Activated naive CD4-positive, alpha-beta T cell treated with anti-CD3 and anti-CD28 coated beads for 36 hours (primary cell): ENCODE data around the gene RAB11FIP3. TPM values are rescaled to one million over a fixed set of nuclear protein-coding genes. Genes with fewer than 3 reads are reported as not detected.
A peak's percentile ranks its signal among the peaks of the same experiment; 100 is the strongest.
"Not testable (repeated sequence)": the region's sequence is repeated elsewhere in the genome, so short reads cannot be mapped to it uniquely, and the experiment has no call there.

Experiments used
- CTCF ChIA-PET: fragments of 350-600 bp; sonication (Branson Sonifier 250); formaldehyde crosslinking; loops from one replicate; lab custom pipeline; 2021; ENCODE audit warnings: antibody characterized with exemption; lab: Charles Lee
- DNase-seq: peaks from one replicate; pipeline ENCODE4 v3.0.0-alpha.2; 2020
- H3K27ac Mint-ChIP-seq: one replicate; pipeline ENCODE4 v1.8.0; 2021; ENCODE audit warnings: mild to moderate bottlenecking, mixed read lengths
- H3K27me3 Mint-ChIP-seq: one replicate; pipeline ENCODE4 v1.8.0; 2021; ENCODE audit warnings: low read depth, mixed read lengths
- H3K36me3 Mint-ChIP-seq: one replicate; pipeline ENCODE4 v1.8.0; 2021; ENCODE audit warnings: low read depth, mixed read lengths
- H3K4me1 Mint-ChIP-seq: one replicate; pipeline ENCODE4 v1.8.0; 2021; ENCODE audit warnings: low read depth, mixed read lengths
- H3K4me3 Mint-ChIP-seq: one replicate; pipeline ENCODE4 v1.8.0; 2021; ENCODE audit warnings: mild to moderate bottlenecking, moderate library complexity, mixed read lengths
- H3K9me3 Mint-ChIP-seq: one replicate; pipeline ENCODE4 v1.8.0; 2021; ENCODE audit warnings: mixed read lengths
- intact Hi-C: fragments of 100-400 bp; cut with micrococcal nuclease; formaldehyde crosslinking; loops from one replicate; pipeline ENCODE4 v1.15.1; 2023
- total RNA-seq, 2 experiments: library from RNA; stranded (reverse); gene quantifications; one replicate each; pipeline ENCODE4 v1.2.3, GENCODE V29; 2021

Gene RAB11FIP3
- total RNA-seq, 2 experiments from 2014 or later: 15.8 to 18.2 TPM

DNA sequence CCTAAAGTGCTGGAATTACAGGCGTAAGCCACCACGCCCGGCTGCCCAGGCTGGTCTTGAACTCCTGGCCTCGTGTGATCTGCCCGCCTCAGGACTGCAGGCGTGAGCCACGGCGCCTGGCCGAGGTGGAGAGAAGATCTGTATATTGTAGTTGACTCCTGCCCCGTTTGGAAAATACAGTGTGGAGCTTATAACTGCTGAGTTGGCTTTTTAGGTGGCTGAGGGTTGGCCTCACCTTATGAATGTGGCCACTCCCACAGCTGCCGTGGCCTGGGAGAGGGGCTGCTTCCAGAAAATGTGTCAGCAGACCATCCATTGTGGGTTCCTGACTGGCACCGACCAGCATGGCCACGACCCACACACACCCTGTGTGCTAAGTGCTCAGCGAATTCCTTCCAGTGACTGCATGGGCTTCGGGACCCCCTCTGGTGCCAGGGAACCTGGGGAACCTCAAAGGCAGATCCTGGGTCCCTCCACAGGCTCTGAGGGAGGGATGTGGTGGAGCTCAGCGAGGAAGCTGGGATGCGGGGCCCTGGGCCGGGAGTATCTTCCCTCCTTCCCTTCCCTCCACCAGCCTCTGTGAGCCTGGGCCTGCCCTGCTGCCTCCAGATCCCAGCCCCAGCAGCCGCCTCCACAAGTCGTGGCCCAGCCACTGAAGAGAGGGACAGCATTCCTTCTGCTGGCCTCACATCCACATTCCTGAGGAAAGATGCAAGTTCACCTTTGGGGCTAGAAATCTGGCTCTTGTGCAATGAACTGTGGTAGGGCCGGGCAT is 10.9 kb upstream of the RAB11FIP3 start:
- no peaks in the 10 kb centered on the region for H3K27me3 Mint-ChIP-seq
- H3K27ac Mint-ChIP-seq: no peak overlapping the region
- no peak overlapping the region for H3K4me3 Mint-ChIP-seq
- no peaks in the 10 kb centered on the region for H3K4me1 Mint-ChIP-seq
- DNase-seq: no peak
- CTCF ChIA-PET: no interaction called here
- H3K36me3 Mint-ChIP-seq: peaks cover 2% of the 10 kb centered on the region
- intact Hi-C loops: no loop called here
- H3K9me3 Mint-ChIP-seq: no peaks in the 10 kb centered on the region

- CTCF ChIA-PET, H3K36me3 Mint-ChIP-seq, intact Hi-C loops: not testable (repeated sequence)
Measured at GRCh38 chr16:415170-415498, 10.3 kb upstream of the RAB11FIP3 start.

GRCh38 chr16:422179-422578 is 3.3 kb upstream of the RAB11FIP3 start:
- H3K27ac Mint-ChIP-seq, intact Hi-C loops, H3K36me3 Mint-ChIP-seq, H3K4me3 Mint-ChIP-seq, DNase-seq, H3K9me3 Mint-ChIP-seq, H3K27me3 Mint-ChIP-seq: not testable (repeated sequence)
- CTCF ChIA-PET: interaction anchor here (0.7 kb wide), 2 partner anchors 212 to 1534 kb away, joined by 3 to 4 read pairs; no protein-coding TSS in a partner anchor
- H3K4me1 Mint-ChIP-seq: peaks cover 12% of the 10 kb centered on the region

More at GRCh38 chr16:415170-415498, 10.3 kb upstream of the RAB11FIP3 start:
- not testable (repeated sequence) for DNase-seq, H3K27ac Mint-ChIP-seq, H3K4me1 Mint-ChIP-seq, H3K9me3 Mint-ChIP-seq, H3K4me3 Mint-ChIP-seq, H3K27me3 Mint-ChIP-seq

- H3K4me3 Mint-ChIP-seq: peak overlapping the region; percentile 81
- CTCF ChIA-PET: no interaction called here
- intact Hi-C loops: no loop called here
- no peaks in the 10 kb centered on the region for H3K9me3 Mint-ChIP-seq
- H3K27me3 Mint-ChIP-seq: peaks cover 2% of the 10 kb centered on the region
- DNase-seq: no peak
- H3K36me3 Mint-ChIP-seq: peaks cover 4% of the 10 kb centered on the region
- H3K27ac Mint-ChIP-seq: no peak overlapping the region
- H3K4me1 Mint-ChIP-seq: peaks cover 26% of the 10 kb centered on the region
Measured at GRCh38 chr16:424033-424622, 1.3 kb upstream of the RAB11FIP3 start.

- Mint-ChIP-seq H3K9me3 (no peaks in the 10 kb centered on the region), H3K27me3 (peaks cover 2% of the 10 kb centered on the region), H3K36me3 (peaks cover 4% of the 10 kb centered on the region), H3K27ac (no peak overlapping the region), H3K4me3 (peak overlapping the region; percentile 81), H3K4me1 (peaks cover 26% of the 10 kb centered on the region)
- CTCF ChIA-PET: no interaction called here
- no peak for DNase-seq
- intact Hi-C loops: loop anchor here (1.0 kb wide), 2 partner anchors 23 to 103 kb away; partner anchors contain the start of genes CAPN15 and DECR2
Measured at GRCh38 chr16:424623-425081, 797 bp upstream of the RAB11FIP3 start.

DNA sequence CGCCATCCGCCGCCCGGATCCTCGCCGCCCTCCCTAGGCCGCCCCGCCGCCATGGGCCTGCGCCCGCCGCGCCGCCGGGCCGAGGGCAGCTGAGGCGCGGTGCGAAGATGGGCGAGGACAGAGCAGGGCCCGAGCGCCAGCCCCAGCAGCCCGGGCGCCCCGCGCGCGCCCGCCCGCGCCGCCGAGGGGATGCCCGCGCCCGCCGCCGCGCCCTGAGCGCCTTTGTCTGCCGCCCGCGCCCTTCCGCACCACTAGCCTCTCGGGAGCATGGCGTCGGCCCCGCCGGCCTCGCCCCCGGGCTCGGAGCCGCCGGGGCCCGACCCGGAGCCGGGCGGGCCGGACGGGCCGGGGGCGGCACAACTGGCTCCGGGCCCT is 278 bp downstream of the RAB11FIP3 start:
- Mint-ChIP-seq H3K27me3 (peaks cover 2% of the 10 kb centered on the region), H3K4me1 (peaks cover 26% of the 10 kb centered on the region), H3K36me3 (peaks cover 4% of the 10 kb centered on the region), H3K9me3 (no peaks in the 10 kb centered on the region), H3K27ac (no peak overlapping the region), H3K4me3 (peak overlapping the region; percentile 81)
- peak; percentile 35 for DNase-seq
- intact Hi-C loops: loop anchor here (1.0 kb wide), 2 partner anchors 24 to 102 kb away; partner anchors contain the start of genes CAPN15 and DECR2
- CTCF ChIA-PET: interaction anchor here (1.2 kb wide), 1 partner anchor 10 kb away, joined by 4 read pairs; no protein-coding TSS in a partner anchor

DNA sequence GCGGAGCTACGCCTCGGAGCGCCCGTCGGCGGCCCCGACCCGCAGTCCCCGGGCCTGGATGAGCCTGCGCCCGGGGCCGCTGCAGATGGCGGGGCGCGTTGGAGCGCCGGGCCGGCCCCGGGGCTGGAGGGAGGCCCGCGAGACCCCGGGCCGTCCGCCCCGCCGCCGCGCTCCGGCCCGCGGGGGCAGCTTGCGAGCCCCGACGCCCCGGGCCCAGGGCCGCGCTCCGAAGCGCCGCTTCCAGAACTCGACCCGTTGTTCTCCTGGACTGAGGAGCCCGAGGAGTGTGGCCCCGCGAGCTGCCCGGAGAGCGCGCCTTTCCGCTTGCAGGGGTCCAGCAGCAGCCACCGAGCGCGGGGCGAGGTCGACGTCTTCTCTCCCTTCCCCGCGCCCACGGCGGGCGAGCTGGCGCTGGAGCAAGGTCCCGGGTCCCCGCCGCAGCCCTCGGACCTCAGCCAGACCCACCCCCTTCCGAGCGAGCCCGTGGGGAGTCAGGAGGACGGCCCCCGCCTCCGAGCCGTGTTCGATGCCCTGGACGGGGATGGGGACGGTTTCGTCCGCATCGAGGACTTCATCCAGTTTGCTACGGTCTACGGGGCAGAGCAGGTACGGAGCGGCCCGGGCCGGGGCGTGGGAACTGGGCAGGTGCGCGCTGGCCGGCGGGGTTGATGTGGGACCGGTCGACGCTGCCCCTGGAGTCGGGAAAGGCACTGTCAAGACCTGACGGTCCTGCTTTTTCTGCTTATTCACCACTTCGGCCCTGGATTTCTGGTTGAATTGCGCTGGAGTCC is 861 bp downstream of the RAB11FIP3 start:
- peaks cover 6% of the 10 kb centered on the region for H3K36me3 Mint-ChIP-seq
- DNase-seq: no peak
- CTCF ChIA-PET: interaction anchor here (1.2 kb wide), 1 partner anchor 10 kb away, joined by 4 read pairs; no protein-coding TSS in a partner anchor
- peak overlapping the region; percentile 76 for H3K4me3 Mint-ChIP-seq
- H3K4me1 Mint-ChIP-seq: peaks cover 26% of the 10 kb centered on the region
- intact Hi-C loops: no loop called here
- peaks cover 2% of the 10 kb centered on the region for H3K27me3 Mint-ChIP-seq
- H3K27ac Mint-ChIP-seq: no peak overlapping the region
- H3K9me3 Mint-ChIP-seq: no peaks in the 10 kb centered on the region

DNA sequence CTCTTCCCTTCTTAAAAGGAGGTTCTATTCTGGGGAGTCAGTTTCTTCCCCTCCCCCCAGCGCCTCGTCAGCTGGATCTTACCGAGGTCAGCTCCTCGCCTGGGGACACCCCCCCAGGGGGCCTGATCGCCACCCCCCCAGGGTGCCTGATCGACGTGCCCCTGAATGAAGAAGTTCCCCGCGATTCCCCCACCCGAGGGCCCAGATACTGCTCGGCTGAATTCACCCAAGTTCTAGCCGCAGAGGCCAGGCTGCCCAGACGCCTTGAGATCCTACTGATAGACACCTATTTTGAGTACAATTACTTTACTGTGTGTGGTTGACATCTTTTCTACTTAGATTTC is 1.4 kb downstream of the RAB11FIP3 start:
- intact Hi-C loops: no loop called here
- CTCF ChIA-PET: no interaction called here
- H3K4me1 Mint-ChIP-seq: peaks cover 26% of the 10 kb centered on the region

DNA sequence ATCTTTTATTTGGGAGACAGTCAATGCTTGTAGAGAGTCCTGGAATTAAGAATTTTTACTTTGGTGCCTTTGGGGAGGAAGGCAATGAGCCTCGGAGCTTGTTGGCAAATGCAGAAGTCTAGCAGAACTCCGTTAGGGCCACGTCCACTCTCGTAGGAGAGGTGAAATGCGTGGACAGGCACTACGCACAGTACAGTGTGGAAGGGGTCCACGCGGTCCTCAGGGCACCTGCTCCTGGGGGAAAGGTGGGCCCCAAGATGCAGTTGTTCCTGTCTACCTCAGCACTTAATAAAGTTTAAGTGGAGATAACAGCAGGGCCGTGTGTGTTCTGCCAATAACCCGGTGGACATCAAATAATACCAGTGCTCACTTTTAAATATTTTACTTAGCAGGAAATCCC is 1.8 kb downstream of the RAB11FIP3 start:
- H3K27me3 Mint-ChIP-seq: peaks cover 2% of the 10 kb centered on the region
- no peak overlapping the region for H3K27ac Mint-ChIP-seq
- peaks cover 6% of the 10 kb centered on the region for H3K36me3 Mint-ChIP-seq
- H3K4me3 Mint-ChIP-seq: peak overlapping the region; percentile 76
- H3K9me3 Mint-ChIP-seq: no peaks in the 10 kb centered on the region
- CTCF ChIA-PET: no interaction called here
- intact Hi-C loops: no loop called here
- peaks cover 26% of the 10 kb centered on the region for H3K4me1 Mint-ChIP-seq
- no peak for DNase-seq

More for the DNA sequence above, 1.4 kb downstream of the RAB11FIP3 start:
- no peaks in the 10 kb centered on the region for H3K9me3 Mint-ChIP-seq
- peaks cover 6% of the 10 kb centered on the region for H3K36me3 Mint-ChIP-seq
- peaks cover 2% of the 10 kb centered on the region for H3K27me3 Mint-ChIP-seq
- H3K4me3 Mint-ChIP-seq: peak overlapping the region; percentile 76
- DNase-seq: peak; percentile 19
- H3K27ac Mint-ChIP-seq: no peak overlapping the region

DNA sequence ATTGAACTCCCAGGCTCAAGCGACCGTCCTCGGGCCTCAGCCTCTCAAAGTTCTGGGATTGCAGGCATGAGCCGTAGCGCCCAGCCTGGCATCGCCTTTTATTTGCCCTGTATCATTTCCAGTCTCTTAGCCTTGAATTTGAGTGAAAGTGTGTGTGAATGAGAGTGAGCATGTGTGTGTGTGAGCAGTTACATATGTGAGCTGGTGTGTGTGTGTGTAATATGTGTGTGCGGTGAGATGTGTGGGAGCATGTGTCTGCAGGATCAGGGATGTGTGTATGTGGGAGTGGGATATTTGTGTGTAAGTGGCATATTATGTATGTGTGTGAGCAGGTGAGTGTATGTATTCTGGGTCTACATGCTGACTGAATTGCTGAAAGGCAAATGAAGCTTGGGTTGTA is 5.5 kb downstream of the RAB11FIP3 start:
- peaks cover 6% of the 10 kb centered on the region for H3K36me3 Mint-ChIP-seq
- no peak overlapping the region for H3K4me3 Mint-ChIP-seq
- H3K27ac Mint-ChIP-seq: no peak overlapping the region
- DNase-seq: no peak
- H3K4me1 Mint-ChIP-seq: peaks cover 19% of the 10 kb centered on the region
- CTCF ChIA-PET: no interaction called here
- H3K9me3 Mint-ChIP-seq: no peaks in the 10 kb centered on the region
- intact Hi-C loops: no loop called here
- H3K27me3 Mint-ChIP-seq: no peaks in the 10 kb centered on the region

DNA sequence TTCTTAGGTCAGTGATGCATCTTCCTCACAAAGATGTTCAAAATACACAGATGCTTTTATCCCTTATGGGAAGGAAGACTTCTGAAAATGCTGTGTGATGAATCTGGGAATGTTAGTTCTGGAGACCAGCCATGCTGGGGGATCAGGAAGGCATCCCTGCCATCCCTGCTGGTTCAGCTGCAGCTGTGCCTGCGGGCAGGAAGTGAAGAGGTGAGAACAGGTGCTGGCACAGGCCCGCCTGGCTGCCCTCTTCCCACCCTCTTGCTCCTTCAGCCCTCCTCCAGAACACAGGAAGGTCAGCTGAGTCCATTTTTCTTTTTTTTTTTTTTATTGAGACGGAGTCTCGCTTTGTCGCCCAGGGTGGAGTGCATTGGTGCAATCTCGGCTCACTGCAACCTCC is 15.2 kb downstream of the RAB11FIP3 start:
- intact Hi-C loops: no loop called here
- CTCF ChIA-PET: no interaction called here
- Mint-ChIP-seq H3K36me3 (no peaks in the 10 kb centered on the region), H3K4me1 (no peaks in the 10 kb centered on the region), H3K27me3 (no peaks in the 10 kb centered on the region), H3K4me3 (no peak overlapping the region), H3K9me3 (no peaks in the 10 kb centered on the region), H3K27ac (no peak overlapping the region)
- no peak for DNase-seq

- Mint-ChIP-seq H3K27me3 (no peaks in the 10 kb centered on the region), H3K9me3 (no peaks in the 10 kb centered on the region), H3K4me1 (no peaks in the 10 kb centered on the region), H3K36me3 (no peaks in the 10 kb centered on the region), H3K27ac (no peak overlapping the region), H3K4me3 (no peak overlapping the region)
- CTCF ChIA-PET: no interaction called here
- intact Hi-C loops: no loop called here
- no peak for DNase-seq
Measured at GRCh38 chr16:441447-441846, 16.0 kb downstream of the RAB11FIP3 start.
